ENCODE measurements around the gene MARK2.

DNA sequence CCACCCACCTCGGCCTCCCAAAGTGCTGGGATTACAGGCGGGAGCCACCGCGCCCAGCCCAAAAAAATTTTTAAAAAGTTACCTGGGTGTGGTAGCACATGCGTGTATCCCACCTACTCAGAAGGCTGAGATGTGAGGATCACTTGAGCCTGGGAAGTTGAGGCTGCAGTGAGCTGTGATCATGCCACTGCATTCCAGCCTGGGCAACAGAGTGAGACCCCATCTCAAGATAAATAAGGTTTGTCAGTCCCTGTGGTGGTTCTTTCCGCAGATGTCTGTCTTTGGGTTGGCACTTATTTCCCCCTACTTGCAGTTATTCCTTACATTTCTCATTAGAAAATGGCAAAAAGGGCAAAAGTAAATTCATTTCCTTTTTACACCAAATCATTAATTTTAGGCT is 8.0 kb downstream of the MARK2 start:
- TF ChIP-seq CTCF (IDR thresholded peaks at IDR 0.05) (no peak), POLR2AphosphoS5 (IDR thresholded peaks at IDR 0.05) (no peak)
